Keratinocyte (primary cell): ENCODE measurements around the gene LTV1.
"Not testable (repeated sequence)": the region's sequence is repeated elsewhere in the genome, so short reads cannot be mapped to it uniquely, and the experiment has no call there.

Experiments used
- EZH2 ChIP-seq: IDR thresholded peaks from one replicate; pipeline ENCODE4 v1.6.1; 2012; ENCODE audit warnings: inconsistent platforms, mild to moderate bottlenecking, low read length, moderate library complexity
- TF ChIP-seq, protein P1 (sequence below), 3 experiments: IDR thresholded peaks in 1 of 3; conservative IDR thresholded peaks in 1 of 3; optimal IDR thresholded peaks in 1 of 3; 2 replicates in 2 of 3; 3 replicates in 1 of 3; pipeline versions ENCODE3 to v1.5.1; 2011; ENCODE audit warnings: low read length in 3 of 3, mild to moderate bottlenecking in 3 of 3, moderate library complexity in 2 of 3, control low read depth in 1 of 3, inconsistent platforms in 1 of 3; ENCODE audit not compliant: insufficient read depth in 2 of 3; ENCODE audit errors: extremely low read depth in 1 of 3

GRCh38 chr6:143856762-143857161, 13.6 kb downstream of the LTV1 start:
- TF ChIP-seq, protein P1, sequence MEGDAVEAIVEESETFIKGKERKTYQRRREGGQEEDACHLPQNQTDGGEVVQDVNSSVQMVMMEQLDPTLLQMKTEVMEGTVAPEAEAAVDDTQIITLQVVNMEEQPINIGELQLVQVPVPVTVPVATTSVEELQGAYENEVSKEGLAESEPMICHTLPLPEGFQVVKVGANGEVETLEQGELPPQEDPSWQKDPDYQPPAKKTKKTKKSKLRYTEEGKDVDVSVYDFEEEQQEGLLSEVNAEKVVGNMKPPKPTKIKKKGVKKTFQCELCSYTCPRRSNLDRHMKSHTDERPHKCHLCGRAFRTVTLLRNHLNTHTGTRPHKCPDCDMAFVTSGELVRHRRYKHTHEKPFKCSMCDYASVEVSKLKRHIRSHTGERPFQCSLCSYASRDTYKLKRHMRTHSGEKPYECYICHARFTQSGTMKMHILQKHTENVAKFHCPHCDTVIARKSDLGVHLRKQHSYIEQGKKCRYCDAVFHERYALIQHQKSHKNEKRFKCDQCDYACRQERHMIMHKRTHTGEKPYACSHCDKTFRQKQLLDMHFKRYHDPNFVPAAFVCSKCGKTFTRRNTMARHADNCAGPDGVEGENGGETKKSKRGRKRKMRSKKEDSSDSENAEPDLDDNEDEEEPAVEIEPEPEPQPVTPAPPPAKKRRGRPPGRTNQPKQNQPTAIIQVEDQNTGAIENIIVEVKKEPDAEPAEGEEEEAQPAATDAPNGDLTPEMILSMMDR (optimal IDR thresholded peaks at IDR 0.05 in 1 of 3, IDR thresholded peaks at IDR 0.05 in 1 of 3, conservative IDR thresholded peaks at IDR 0.05 in 1 of 3; ENCODE audit: extremely low read depth in 1 of 3, insufficient read depth in 2 of 3, low read length in 3 of 3): not testable (repeated sequence)
- TF ChIP-seq EZH2: not testable (repeated sequence)
